Fibroblast of peridontal ligament (primary cell): Measurements from ENCODE around the gene TCF12.
"Not testable (repeated sequence)": the region's sequence is repeated elsewhere in the genome, so short reads cannot be mapped to it uniquely, and the experiment has no call there.

Experiments
- DNase-seq: peaks from one replicate; pipeline ENCODE4 v3.0.0-alpha.2; 2010; ENCODE audit errors: extremely low read depth

Gene TCF12

DNA sequence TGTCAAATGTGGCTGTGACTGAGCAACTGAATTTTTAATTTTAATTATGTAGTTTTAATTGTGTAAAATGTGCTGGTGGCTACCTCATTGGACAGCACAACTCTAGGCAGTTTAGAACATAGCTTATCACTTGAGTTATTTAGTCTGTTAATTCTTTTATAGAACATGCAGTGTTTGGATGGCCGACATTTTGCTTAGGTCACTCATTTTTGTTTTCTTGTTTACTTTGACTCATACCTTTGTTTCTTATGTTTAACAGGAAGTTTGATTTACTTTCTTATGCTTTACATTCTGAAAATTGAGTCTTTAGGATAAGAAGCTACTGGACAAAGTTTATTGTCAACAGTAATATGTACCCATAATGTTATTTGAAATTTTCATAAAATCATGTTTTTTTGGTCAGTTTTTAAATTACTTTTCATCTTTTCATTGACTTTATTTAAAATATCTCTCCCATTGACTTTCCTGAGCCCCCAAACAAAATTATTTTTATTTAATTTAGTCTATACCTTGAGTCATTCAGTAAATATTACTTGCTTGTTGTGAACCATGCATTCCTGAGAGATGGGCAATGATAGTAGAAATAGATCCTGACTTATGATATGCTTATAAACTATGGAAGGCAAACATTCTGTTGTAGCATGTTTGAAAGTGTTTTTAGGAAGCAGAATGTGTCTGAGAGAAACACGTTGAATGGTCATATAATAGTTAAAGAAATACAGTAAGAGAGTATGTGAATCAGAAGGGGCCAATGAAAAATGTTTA lies 60.6 kb downstream of the TCF12 start:
- peak; percentile 42 for DNase-seq

DNA sequence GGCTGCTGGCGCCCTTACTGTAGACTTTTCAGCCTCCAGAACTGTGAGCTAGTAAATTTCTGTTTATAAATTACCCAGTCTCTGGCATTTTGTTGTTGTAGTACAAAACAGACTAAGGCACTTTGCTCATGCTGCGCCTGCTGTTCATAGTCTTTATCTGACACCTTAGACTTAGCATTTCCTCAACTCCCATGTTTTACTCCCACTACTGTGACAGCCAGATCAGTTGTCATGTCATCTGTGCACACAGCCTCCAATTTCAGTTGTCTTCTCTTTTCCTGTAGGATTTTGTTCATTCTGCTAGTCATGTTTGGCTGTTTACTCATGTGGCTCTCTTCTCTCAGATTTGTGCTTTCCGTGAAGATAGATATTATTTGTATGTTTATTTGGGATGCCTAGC lies 62.0 kb downstream of the TCF12 start:
- no peak for DNase-seq

DNA sequence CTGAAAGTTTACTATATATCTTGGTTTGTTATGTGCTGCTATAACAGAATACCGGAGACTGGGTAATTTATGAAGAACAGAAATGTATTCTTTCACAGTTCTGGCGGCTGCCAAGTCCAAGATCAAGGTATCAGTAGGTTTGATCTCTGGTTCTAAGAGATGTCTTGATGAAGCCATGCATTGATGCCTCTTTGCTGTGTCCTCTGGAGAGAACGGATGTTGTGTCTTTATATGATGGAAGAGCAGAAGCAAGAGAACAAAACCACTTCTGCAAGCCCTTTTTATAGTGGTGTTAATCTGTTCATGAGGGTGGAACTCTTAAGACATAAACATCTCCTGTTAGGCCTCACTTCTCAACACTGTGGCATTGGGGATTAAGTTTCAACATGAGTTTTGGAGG lies 62.7 kb downstream of the TCF12 start:
- DNase-seq, result no peak

DNA sequence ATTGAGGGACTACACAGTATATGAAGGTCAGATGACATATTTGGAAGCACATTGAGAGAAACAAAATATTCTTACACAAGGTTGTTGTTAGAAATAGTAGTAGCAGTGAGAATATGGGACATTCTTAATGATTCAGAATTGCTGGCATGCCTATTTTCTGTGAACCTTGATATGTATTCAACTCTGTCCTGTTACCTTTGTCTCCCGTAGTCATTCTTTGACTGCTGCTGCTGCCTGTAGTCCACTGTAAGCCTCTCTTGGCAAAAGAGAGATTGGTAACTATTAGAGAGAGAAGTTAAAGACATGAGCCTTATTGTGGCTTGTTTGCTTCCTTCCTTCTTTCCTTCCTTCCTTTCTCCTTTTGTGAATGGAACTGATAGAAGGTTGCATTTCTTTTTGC lies 64.5 kb downstream of the TCF12 start:
- DNase-seq, result no peak

DNA sequence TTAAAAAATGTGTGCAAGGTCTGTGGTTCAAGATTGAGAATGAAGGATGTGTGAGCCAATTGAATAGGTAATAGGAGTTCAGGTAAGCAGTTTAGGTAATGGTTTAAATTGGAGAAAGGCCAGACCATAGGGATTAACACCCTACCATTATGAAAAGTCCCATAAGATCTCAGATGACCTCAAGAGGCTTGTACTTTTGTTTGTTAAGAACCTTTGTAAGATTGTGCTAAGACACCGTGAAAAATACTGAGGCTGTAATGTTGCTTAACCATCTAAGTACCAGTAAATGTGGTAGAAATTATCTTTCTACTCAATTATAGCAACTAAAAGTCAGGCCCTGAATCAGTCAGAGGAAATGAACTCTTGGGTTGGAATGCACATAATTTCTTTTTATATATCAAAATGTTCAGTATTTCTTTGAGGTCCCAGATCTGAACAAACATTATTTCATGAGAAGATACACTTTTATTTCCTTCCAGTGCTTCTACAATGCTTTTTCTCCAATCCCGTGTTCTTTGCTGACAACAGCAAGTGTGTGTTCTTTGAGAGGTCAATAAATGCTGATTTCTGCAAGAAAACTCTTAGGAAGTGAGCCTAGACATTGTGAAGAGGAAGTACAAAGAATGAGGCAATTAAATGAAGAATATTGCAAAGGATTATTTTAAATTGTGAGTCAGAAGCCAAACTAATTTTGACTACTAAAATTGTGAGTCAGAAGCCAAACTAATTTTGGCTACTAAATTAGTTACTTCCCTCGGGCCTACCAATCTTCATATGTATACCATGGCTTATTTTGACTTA lies 66.4 kb downstream of the TCF12 start:
- peak; percentile 63 for DNase-seq

DNA sequence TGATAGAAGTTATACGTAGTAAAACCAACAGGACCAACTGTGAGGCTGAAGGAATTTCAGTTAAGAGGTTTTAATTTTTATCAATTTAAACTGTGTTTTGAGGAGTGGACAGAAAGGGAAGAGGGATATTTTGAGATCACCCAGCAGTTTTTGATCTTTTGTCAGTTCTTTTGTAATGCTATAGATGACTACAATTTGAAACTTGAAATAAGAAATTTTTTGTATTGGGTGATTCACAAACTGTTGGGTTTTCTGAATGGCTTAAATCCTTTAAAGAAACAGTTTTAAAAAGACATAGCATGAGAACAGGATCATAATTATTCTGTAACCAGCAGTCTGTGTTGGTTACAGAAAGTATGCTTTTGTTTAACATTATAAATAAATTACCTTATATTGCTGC lies 67.4 kb downstream of the TCF12 start:
- DNase-seq, result peak; percentile 48

DNA sequence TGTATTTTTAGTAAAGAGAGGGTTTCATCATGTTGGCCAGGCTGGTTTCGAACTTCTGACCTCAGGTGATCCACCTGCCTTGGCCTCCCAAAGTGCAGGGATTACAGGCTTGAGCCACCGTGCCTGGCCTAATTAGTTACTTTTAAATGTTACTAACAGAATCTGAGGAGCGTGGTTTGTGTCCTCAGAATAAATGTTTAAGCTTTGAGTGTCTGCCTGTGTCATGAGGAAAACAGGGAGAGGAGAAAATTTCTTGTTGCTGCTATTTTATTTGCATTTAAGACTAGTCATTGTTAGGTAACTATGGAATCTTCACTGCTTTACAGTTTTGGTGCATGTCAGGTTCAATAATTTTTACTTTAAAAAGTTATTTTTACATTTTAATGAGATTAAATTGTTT lies 68.8 kb downstream of the TCF12 start:
- DNase-seq, result no peak

DNA sequence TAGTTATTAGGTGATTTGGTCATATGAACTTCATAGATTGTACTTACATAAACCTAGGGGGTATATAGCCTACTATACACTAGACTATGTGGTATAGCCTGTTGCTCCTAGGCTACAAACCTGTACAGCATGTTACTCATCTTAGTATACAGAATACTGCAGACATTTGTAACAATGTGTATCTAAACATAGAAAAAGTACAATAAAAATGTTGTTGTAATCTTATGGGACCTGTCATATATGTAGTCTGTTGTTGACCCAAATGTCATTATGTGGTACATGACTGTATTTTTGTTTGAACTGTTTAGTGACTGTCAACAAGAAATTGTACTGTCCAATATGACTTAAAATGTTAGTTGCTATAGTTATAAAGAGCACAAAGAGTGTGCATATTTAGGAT lies 69.8 kb downstream of the TCF12 start:
- DNase-seq, result no peak

DNA sequence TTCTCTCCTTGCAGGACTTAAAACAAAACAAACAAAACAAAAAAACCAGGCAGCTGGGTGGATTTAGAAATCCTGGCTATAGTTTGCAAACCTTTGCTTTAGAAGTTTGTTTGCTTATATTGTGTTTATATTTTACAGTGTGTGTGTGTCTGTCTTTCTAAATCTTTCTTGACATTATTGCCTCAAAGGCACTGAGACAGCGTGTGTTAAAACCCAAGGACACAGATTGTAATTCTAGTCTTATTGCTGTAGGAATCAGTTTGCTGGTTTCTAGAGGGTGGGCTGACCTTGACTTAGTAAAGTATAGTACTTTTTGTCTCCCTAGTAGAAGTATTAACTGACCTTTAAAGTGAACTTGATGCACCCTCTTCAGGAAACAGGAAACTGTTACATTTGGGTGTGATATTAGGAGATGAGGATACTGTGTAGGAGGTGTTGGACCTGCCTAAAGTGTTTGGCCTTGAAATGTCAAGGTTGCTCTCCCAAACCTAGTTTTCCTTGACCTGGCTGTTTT lies 71.0 kb downstream of the TCF12 start:
- DNase-seq, result no peak

DNA sequence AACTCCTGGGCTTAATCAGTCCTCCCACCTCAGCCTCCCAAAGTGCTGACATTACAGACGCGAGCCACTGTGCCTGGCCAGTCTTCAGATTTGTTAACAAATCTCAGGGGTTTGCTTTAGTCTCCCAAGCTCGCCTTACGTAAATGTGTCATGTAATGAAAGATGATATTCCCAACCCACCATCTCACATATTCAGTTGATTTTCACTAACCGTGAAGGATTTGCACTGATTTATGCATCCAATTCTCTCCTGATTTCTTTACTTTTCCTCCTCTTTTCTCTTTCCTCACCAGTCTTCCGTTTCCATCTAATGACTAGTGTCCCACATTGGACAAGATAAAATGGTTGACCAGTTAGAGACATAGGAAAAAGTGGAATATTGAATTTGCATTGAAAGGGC lies 72.6 kb downstream of the TCF12 start:
- DNase-seq, result no peak

DNA sequence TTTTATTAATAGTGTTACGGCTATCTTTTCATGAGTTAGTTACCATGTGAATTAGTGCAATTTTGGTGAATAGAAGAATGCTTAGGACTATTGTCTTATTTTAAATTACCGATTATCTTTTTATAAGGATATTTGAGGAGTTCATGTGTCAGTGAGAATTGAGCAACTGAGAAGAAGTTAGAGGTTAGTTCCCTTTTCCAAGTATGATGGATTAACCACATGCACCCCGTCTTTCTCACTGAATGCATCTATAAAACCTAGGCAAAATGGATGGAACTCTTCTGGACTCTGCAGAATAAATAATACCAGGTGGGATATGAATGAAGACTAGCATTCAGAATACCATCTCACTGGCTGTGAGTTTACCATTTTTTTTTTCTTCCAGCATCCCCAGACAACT lies 74.3 kb downstream of the TCF12 start:
- DNase-seq, result no peak

DNA sequence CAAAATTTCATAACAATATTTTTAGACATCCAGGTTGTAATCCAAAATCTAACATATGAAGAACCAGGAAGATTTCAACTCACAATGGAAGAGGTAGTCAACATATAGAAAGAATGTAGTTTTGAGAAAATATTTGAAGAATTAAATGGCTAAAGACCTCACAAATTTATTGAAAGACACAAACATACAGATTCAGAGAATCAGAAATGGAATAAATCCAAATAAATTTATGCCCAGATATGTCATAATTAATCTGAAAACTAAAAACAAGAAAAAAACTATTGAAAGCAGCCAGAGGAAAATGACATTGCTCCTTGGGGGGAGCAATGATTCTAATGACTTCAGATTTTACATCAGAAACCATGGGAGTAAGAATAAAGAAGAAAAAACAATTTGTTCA lies 75.8 kb downstream of the TCF12 start:
- DNase-seq, result no peak

DNA sequence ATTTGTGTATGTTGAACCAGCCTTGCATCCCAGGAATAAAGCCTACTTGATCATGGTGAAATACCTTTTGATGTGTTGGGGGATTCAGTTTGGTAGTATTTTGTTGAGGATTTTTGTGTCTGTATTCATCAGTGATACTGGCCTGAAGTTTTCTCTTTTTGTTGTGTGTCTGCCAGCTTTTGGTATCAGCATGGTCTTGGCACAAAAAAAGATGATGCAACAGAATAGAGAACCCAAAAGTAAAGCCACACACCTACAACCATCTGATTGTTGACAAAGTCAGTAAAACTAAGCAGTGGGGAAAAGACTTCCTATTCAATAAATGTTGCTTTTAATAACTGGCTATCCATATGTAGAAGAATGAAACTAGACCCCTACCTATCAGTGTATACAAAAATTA lies 77.6 kb downstream of the TCF12 start:
- no peak for DNase-seq

DNA sequence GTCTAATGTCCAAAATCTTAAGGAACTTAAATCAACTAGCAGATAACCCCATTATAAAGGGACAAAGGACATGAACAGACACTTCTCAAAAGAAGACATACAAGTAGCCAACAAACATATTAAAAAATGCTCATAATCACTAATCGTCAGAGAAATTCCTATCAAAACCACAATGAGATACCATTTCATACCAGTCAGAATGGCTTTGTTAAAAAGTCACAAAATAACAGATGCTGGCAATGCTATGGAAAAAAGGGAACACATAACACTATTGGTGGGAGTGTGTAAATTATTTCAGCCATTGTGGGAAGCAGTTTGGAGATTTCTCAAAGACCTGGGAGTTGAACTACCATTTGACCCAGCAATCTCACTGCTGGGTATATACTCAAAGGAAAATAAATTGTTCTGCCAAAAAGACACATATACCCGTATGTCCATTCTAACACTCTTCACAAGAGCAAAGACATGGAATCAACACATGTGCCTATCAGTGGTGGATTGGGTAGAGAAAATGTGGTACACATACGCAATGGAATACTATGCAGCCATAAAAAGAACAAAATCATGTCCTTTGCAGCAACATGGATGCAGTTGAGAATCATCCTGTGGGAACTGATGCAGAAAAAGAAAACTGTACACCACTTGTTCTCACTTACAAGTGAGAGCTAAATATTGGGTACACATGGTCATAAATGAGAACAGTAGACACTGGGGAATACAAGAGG lies 78.5 kb downstream of the TCF12 start:
- DNase-seq, result no peak

DNA sequence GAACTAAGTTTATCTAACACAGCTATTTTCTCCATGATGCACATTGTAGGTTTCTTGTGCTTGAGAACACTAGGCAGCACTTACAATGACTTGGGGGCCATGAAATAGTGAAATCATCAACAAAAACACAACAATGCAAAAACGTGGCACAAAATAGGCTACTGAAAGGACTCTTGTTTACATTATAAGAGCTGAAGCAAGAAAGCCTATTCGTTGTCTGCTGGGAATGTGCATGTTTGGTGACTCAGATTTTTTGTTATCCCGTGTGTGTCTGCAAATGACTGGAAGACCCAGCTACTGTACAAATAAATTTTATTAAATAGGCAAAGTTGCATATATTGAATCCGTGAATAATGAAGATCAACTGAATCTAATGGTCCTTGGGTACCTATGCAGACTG lies 85.0 kb downstream of the TCF12 start:
- peak; percentile 82 for DNase-seq

DNA sequence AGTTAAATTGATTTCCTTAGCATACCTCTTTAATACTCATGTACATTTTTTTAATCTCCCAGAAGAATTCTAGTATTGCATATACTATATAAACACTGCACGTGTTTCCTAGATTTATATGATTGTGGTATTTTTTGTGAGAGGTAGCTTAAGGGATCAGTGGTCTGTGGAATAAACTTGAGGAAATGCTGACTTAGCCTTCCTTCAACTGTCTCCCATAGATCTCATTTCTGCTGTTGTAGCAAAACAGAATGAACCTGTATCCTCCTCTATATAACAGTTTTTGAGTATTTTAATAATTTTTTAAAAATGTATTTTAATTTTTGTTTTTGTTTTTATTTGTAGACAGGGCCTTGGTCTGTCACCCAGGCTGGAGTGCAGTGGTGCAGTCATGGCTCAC lies 86.8 kb downstream of the TCF12 start:
- no peak for DNase-seq

DNA sequence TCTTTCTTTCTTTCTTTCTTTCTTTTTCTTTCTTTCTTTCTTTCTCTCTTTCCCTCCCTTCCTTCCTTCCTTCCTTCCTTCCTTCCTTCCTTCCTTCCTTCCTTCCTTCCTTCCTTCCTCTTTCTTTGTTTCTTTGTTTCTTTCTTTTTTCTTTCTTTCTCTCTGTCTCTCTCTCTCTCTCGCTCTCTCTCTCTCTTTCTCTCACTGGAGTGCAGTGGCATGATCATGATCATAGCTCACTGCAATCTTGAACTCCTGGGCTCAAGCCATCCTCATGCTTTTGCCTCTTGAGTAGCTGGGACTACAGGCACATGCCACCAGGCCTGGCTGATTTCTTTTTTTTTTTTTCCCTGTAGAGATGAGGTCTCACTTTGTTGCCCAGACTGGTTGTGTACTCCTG lies 89.4 kb downstream of the TCF12 start:
- not testable (repeated sequence) for DNase-seq

DNA sequence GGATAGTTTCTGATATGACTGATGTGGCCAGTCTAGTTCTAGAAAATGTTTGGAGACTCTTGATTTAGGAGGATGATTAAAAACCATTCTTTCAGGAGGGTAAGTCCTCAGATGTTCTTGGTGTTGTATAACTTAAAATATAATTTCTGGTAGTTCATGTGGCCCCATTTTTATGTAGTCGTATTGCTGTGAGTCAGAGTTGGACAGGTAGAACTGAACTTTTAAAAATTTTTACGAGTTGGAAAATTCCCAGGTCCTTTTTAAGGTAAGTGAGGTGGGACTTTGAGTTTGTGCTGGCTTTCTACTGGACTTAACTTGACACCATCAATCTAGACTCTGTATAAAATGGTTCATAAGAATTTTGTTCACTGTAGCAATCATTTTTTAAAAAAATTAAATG lies 92.3 kb downstream of the TCF12 start:
- DNase-seq, result no peak

DNA sequence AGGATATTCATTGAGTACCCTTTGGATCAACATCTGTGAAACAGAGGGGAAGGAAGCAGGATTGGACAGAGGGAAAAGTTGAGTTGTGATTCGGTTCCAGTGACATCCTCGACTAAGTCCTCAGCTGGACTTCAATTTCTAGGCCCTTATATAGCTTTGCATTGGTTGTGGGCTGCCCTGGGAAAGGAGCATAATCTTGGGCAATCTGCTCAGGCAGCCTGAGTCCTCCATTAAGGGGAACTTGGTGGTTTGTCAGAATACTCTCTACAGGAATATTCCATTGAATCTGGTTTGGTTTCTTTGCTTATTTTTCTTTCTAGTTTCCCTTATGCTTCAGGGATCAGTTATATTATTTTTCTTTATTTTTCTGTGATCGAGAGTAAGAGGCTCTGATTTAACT lies 94.1 kb downstream of the TCF12 start:
- DNase-seq, result no peak

DNA sequence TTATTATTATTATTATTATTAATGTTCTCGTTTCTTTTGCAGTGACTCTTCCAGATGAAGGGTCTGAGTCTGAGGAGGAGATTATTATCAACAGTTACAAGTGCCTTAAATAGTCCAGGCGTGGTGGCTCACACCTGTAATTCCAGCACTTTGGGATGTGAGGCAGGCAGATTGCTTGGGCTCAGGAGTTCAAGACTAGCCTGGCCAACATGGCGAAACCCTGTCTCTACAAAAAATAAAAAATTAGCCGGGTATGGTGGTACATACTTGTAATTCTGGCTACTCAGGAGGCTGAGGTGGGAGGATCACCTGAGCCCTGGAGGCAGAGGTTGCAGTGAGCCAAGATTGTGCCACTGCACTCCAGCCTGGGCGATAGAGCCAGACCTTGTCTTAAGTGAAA lies 96.5 kb downstream of the TCF12 start:
- not testable (repeated sequence) for DNase-seq

DNA sequence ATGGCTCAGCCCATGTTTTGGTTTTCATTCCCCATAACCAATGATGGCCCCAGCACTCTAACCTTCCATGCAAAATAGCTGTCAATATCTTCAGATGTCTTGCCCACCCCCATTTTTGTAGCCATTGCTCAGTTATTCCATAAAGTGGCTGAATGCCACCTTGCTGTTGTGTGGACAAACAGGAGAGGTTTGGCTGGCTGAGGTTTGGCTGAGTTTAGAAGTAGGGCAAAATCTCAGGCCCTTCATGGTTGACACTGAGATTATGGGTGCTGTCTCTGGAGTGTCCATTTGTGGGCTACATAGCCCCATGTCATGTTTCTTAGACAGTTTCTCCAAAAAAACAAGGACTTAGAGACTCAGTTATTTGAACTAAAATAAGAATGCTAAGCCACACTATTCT lies 96.9 kb downstream of the TCF12 start:
- no peak for DNase-seq

DNA sequence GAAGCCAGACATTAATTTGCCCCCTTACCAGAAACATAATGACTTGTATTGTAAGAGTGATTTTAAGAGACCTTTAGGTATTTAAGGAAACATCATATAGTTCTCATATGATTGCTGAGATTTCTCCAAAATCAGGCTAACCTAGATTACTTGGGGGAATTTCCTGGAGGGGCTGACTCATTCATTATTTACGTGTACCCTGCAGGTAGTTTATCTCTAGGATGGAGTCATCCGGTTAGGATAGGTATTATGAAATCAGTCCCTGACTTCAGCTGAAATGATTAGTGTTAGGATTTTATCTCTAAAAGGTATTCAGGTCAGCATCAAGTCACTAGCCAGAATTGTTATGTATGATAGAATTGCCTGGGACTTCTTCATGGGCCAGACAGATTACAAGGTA lies 97.5 kb downstream of the TCF12 start:
- DNase-seq, result no peak

DNA sequence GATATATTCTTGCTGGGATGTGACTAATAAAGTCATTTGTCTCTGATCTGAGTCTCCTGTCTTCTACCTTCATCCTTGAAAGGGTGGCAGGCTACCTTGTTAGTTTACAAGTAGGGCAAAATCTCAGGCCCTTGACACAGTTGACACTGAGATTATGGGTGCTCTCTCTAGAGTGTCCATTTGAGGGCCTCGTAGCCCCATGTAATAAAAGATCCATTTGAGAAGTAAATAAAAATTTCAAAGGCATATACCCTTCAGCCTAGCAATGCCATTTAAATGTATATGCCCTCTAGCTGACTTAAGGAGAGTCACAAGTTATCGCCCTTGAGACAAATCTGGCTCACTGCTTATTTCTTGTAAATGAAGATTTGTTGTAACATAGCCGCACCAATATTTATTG lies 98.6 kb downstream of the TCF12 start:
- peak; percentile 22 for DNase-seq
